ENCODE measurements around the gene INKA1.
"Not testable (repeated sequence)": the region's sequence is repeated elsewhere in the genome, so short reads cannot be mapped to it uniquely, and the experiment has no call there.

Gene INKA1

GRCh38 chr3:49802719-49803464 is at the start of gene INKA1:
Gene INKA1 (plus strand): TSS chr3:49803261. CDS start chr3:49803393, 132 bp downstream.
- DNase-seq, result peak; percentile 91

- DNase-seq, result no peak
Measured at GRCh38 chr3:49754536-49754935, 48.5 kb upstream of the INKA1 start.

GRCh38 chr3:49756036-49756435 is 47.0 kb upstream of the INKA1 start:
- DNase-seq, result no peak

- no peak for DNase-seq
Measured at GRCh38 chr3:49757197-49757596, 45.9 kb upstream of the INKA1 start.

- DNase-seq, result no peak
Measured at GRCh38 chr3:49759226-49759625, 43.8 kb upstream of the INKA1 start.

GRCh38 chr3:49761661-49762060 is 41.4 kb upstream of the INKA1 start:
- no peak for DNase-seq

GRCh38 chr3:49763981-49764380 is 39.1 kb upstream of the INKA1 start:
- DNase-seq, result no peak

GRCh38 chr3:49769286-49769915 is 33.7 kb upstream of the INKA1 start:
- DNase-seq, result no peak

- DNase-seq, result no peak
Measured at GRCh38 chr3:49769926-49770325, 33.1 kb upstream of the INKA1 start.

GRCh38 chr3:49771340-49771938 is 31.6 kb upstream of the INKA1 start:
- DNase-seq, result no peak

- DNase-seq, result no peak
Measured at GRCh38 chr3:49772703-49773102, 30.4 kb upstream of the INKA1 start.

- DNase-seq, result no peak
Measured at GRCh38 chr3:49775538-49775937, 27.5 kb upstream of the INKA1 start.

- DNase-seq, result not testable (repeated sequence)
Measured at GRCh38 chr3:49776101-49776500, 27.0 kb upstream of the INKA1 start.

GRCh38 chr3:49779358-49780079 is 23.5 kb upstream of the INKA1 start:
- DNase-seq, result no peak

- no peak for DNase-seq
Measured at GRCh38 chr3:49780080-49780974, 22.7 kb upstream of the INKA1 start.

- not testable (repeated sequence) for DNase-seq
Measured at GRCh38 chr3:49780975-49781365, 22.1 kb upstream of the INKA1 start.

GRCh38 chr3:49781415-49782199 is 21.5 kb upstream of the INKA1 start:
- DNase-seq, result no peak

- DNase-seq, result not testable (repeated sequence)
Measured at GRCh38 chr3:49782277-49782676, 20.8 kb upstream of the INKA1 start.

GRCh38 chr3:49785565-49786356 is 17.3 kb upstream of the INKA1 start:
- peak; percentile 17 for DNase-seq

GRCh38 chr3:49786357-49787181 is 16.5 kb upstream of the INKA1 start, which contains the start of gene IP6K1:
Gene IP6K1 (minus strand): TSS chr3:49786542. CDS start chr3:49748040, 38,502 bp downstream.
- peak; percentile 100 for DNase-seq

Measured in activated CD4-positive, alpha-beta T cell treated with anti-CD3 and anti-CD28 coated beads, Interleukin-2, Interleukin-6, amounts not matched to agents 100 ng/mL and 50 ng/mL, durations not matched to agents 16 hours and 8 hours (primary cell).